Astrocyte (in vitro differentiated cells and primary cell): ENCODE data around the gene ABCA6. TPM values are rescaled to one million over a fixed set of nuclear protein-coding genes. Genes with fewer than 3 reads are reported as not detected.

Experiments
- DNase-seq: peaks from one replicate; pipeline ENCODE4 v3.0.0-alpha.2; 2010; ENCODE audit warnings: low read depth
- FAIRE-seq: peaks from 2 replicates; lab custom pipeline; 2011; peaks lifted over from hg19 to GRCh38; lab: Jason Lieb, UNC
- H2AFZ ChIP-seq: 2 replicates; pipeline ENCODE4 v1.6.0; 2012; ENCODE audit warnings: low read depth, low read length, inconsistent platforms
- H3K27ac ChIP-seq: 2 replicates; pipeline ENCODE4 v1.5.1; 2011; ENCODE audit warnings: low read depth, low read length, inconsistent platforms
- H3K27me3 ChIP-seq: 2 replicates; pipeline ENCODE4 v1.6.0; 2011; ENCODE audit warnings: low read length, inconsistent platforms; ENCODE audit not compliant: insufficient read depth
- H3K36me3 ChIP-seq: 2 replicates; pipeline ENCODE4 v1.5.1; 2011; ENCODE audit warnings: low read length, inconsistent platforms; ENCODE audit not compliant: insufficient read depth
- H3K4me1 ChIP-seq: 2 replicates; pipeline ENCODE4 v1.5.1; 2011; ENCODE audit warnings: low read length, inconsistent platforms; ENCODE audit not compliant: insufficient read depth
- H3K4me2 ChIP-seq: 2 replicates; pipeline ENCODE4 v1.6.0; 2012; ENCODE audit warnings: low read length, inconsistent platforms
- H3K4me3 ChIP-seq: 2 replicates; pipeline ENCODE4 v1.5.1; 2011; ENCODE audit warnings: low read depth, mild to moderate bottlenecking, low read length, inconsistent platforms; ENCODE audit not compliant: insufficient read depth
- H3K79me2 ChIP-seq: 2 replicates; pipeline ENCODE4 v1.6.0; 2012; ENCODE audit warnings: mild to moderate bottlenecking, low read length, inconsistent platforms; ENCODE audit not compliant: insufficient read depth
- H3K9ac ChIP-seq: 2 replicates; pipeline ENCODE4 v1.6.0; 2012; ENCODE audit warnings: mild to moderate bottlenecking, low read length, inconsistent platforms
- H3K9me3 ChIP-seq: 2 replicates; pipeline ENCODE4 v1.5.1; 2012; ENCODE audit warnings: low read depth, mild to moderate bottlenecking, low read length, inconsistent platforms; ENCODE audit not compliant: insufficient read depth
- H4K20me1 ChIP-seq: 2 replicates; pipeline ENCODE4 v1.6.0; 2012; ENCODE audit warnings: low read length, inconsistent platforms; ENCODE audit not compliant: insufficient read depth
- H3K27ac Mint-ChIP-seq: one replicate; pipeline ENCODE4 v1.8.0; 2021; ENCODE audit warnings: mild to moderate bottlenecking, mixed read lengths; ENCODE audit not compliant: unreplicated experiment
- H3K27me3 Mint-ChIP-seq: one replicate; pipeline ENCODE4 v1.8.0; 2021; ENCODE audit warnings: low read depth, mixed read lengths; ENCODE audit not compliant: unreplicated experiment
- H3K36me3 Mint-ChIP-seq: one replicate; pipeline ENCODE4 v1.8.0; 2021; ENCODE audit warnings: low read depth, mixed read lengths; ENCODE audit not compliant: unreplicated experiment
- H3K4me1 Mint-ChIP-seq: one replicate; pipeline ENCODE4 v1.8.0; 2021; ENCODE audit warnings: low read depth, mixed read lengths; ENCODE audit not compliant: unreplicated experiment
- H3K4me3 Mint-ChIP-seq: one replicate; pipeline ENCODE4 v1.8.0; 2021; ENCODE audit warnings: mild to moderate bottlenecking, moderate library complexity, mixed read lengths; ENCODE audit not compliant: unreplicated experiment
- H3K9me3 Mint-ChIP-seq: one replicate; pipeline ENCODE4 v1.8.0; 2021; ENCODE audit warnings: mild to moderate bottlenecking, mixed read lengths; ENCODE audit not compliant: unreplicated experiment
- EZH2 ChIP-seq: IDR thresholded peaks from 2 replicates; pipeline ENCODE4 v1.6.1; 2012; ENCODE audit warnings: mild to moderate bottlenecking, low read length, inconsistent platforms; ENCODE audit not compliant: insufficient read depth
- total RNA-seq: library from RNA; stranded (reverse); gene quantifications from 2 replicates; pipeline ENCODE4 v1.2.1, GENCODE V29; 2021
- TF ChIP-seq, protein P1 (sequence below): IDR thresholded peaks from 2 replicates; pipeline ENCODE4 v1.5.1; 2011; ENCODE audit warnings: low read depth, mild to moderate bottlenecking, inconsistent platforms, low read length, moderate library complexity; ENCODE audit not compliant: insufficient read depth

ABCA6 gene
- total RNA-seq, 1 donor from 2014 or later = not detected

DNA sequence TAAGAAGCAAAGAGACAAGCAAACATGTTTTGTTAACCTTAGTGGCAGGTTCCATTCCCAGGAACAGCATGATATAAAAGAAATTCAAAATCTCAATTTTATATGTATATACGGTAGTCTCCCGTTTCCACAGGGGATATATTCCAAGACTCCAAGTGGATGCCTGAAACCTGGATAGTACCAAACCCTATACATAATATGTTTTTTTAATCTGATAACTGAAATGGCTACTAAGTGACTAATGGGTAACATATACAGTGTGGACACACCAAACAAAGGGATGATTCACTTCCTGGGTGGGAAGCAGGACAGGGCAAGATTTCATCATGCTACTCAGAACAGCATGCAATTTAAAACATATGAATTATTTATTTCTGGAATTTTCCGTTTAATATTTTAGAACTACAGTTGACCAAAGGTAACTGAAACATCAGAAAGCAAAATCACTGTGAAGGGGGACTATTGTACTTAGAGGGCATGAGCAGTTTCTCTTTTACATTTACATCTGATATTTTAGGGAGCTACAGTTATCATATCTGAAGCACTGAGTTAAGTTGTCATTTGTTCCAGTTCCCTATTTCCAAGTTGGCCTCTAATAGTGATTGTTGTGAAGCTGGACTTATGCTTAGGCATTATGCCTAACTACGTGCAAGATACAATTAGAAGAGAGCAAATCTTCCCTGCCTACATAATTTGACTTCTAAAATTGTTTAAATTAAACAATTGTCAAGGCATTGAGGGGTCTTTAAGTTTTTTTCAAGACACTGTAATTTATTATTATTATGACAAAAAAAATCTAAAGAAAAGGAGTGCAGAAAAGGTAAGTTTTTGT, 34.1 kb upstream of the ABCA6 start:
- H3K27ac ChIP-seq = peak overlapping the region; percentile 79

DNA sequence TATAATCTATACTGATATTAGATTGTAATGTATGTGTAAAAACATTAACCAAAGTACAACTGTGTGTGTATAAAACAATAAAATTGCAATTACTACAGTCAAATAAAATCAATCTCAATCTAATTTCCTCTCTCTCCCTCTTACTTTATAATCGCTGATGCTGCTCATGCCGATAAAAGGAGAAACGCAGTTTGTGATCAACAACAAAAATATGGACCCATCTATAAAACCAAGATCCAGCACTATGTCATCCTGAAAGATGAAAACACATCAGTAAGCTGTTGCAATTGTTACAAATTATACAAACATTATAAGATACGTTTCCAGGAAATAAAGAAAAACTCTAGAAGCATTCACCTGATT, 33.5 kb upstream of the ABCA6 start:
- Histone ChIP-seq H3K27ac (peak overlapping the region; percentile 66), H3K79me2 (no peaks in the 10 kb centered on the region), H3K4me2 (peak overlapping the region; percentile 59), H3K36me3 (no peaks in the 10 kb centered on the region), H3K9me3 (no peaks in the 10 kb centered on the region), H3K4me1 (peaks cover 8% of the 10 kb centered on the region), H4K20me1 (no peaks in the 10 kb centered on the region), H2AFZ (no peak overlapping the region), H3K4me3 (no peak overlapping the region), H3K9ac (no peak overlapping the region), H3K27me3 (no peaks in the 10 kb centered on the region)
- Mint-ChIP-seq H3K27ac (no peak overlapping the region), H3K4me3 (no peak overlapping the region), H3K36me3 (no peaks in the 10 kb centered on the region), H3K27me3 (no peaks in the 10 kb centered on the region), H3K9me3 (no peaks in the 10 kb centered on the region), H3K4me1 (peaks cover 7% of the 10 kb centered on the region)
- DNase-seq (no peak), FAIRE-seq (no peak)
- TF ChIP-seq EZH2 = no peak
- TF ChIP-seq, protein P1, sequence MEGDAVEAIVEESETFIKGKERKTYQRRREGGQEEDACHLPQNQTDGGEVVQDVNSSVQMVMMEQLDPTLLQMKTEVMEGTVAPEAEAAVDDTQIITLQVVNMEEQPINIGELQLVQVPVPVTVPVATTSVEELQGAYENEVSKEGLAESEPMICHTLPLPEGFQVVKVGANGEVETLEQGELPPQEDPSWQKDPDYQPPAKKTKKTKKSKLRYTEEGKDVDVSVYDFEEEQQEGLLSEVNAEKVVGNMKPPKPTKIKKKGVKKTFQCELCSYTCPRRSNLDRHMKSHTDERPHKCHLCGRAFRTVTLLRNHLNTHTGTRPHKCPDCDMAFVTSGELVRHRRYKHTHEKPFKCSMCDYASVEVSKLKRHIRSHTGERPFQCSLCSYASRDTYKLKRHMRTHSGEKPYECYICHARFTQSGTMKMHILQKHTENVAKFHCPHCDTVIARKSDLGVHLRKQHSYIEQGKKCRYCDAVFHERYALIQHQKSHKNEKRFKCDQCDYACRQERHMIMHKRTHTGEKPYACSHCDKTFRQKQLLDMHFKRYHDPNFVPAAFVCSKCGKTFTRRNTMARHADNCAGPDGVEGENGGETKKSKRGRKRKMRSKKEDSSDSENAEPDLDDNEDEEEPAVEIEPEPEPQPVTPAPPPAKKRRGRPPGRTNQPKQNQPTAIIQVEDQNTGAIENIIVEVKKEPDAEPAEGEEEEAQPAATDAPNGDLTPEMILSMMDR = no peak

More for the DNA sequence above, 34.1 kb upstream of the ABCA6 start:
- Histone ChIP-seq H3K36me3 (no peaks in the 10 kb centered on the region), H4K20me1 (no peaks in the 10 kb centered on the region), H3K4me1 (peaks cover 8% of the 10 kb centered on the region), H3K9ac (peak overlapping the region; percentile 44), H3K4me3 (no peak overlapping the region), H3K79me2 (no peaks in the 10 kb centered on the region), H3K9me3 (no peaks in the 10 kb centered on the region), H3K27me3 (no peaks in the 10 kb centered on the region), H2AFZ (peak overlapping the region; percentile 12), H3K4me2 (peak overlapping the region; percentile 59)
- DNase-seq (peak; percentile 87), FAIRE-seq (no peak)
- H3K4me1 Mint-ChIP-seq = peaks cover 7% of the 10 kb centered on the region
- no peaks in the 10 kb centered on the region for H3K9me3 Mint-ChIP-seq
- no peaks in the 10 kb centered on the region for H3K36me3 Mint-ChIP-seq
- no peaks in the 10 kb centered on the region for H3K27me3 Mint-ChIP-seq
- TF ChIP-seq, protein P1 = no peak
- TF ChIP-seq EZH2 = no peak
- no peak overlapping the region for H3K4me3 Mint-ChIP-seq
- peak overlapping the region; percentile 42 for H3K27ac Mint-ChIP-seq

DNA sequence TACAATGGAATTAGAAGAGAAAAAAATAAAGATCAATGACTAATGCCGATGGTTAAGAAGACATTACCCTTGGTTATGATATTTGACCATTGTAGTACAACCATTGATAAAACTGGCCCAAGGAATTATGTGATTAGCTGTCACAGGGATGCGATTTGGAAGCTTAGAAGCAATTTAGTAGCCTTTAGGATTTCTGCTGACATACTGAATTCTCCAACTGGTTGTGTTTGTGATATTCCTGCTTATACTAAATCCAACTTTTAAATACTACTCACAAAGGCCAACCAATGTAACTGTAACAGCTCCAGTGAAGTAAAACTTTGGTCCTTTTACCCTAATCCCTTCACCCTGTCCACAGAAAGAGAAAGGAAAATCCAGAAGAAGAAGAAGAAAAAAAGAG, 31.4 kb upstream of the ABCA6 start:
- Histone ChIP-seq H4K20me1 (no peaks in the 10 kb centered on the region), H3K79me2 (no peaks in the 10 kb centered on the region), H3K4me2 (no peak overlapping the region), H3K36me3 (no peaks in the 10 kb centered on the region), H3K4me3 (no peak overlapping the region), H3K4me1 (peaks cover 8% of the 10 kb centered on the region), H3K27ac (no peak overlapping the region), H2AFZ (no peak overlapping the region), H3K9ac (no peak overlapping the region), H3K9me3 (no peaks in the 10 kb centered on the region), H3K27me3 (no peaks in the 10 kb centered on the region)
- H3K4me3 Mint-ChIP-seq = no peak overlapping the region
- H3K4me1 Mint-ChIP-seq = peaks cover 5% of the 10 kb centered on the region
- FAIRE-seq = no peak
- no peaks in the 10 kb centered on the region for H3K9me3 Mint-ChIP-seq
- H3K27ac Mint-ChIP-seq = no peak overlapping the region
- H3K27me3 Mint-ChIP-seq = no peaks in the 10 kb centered on the region
- no peaks in the 10 kb centered on the region for H3K36me3 Mint-ChIP-seq
- TF ChIP-seq, protein P1 = no peak
- TF ChIP-seq EZH2 = no peak
- no peak for DNase-seq
